GM19397 (cell line): ENCODE data around the gene AKR1C1.
"Not testable (repeated sequence)": the region's sequence is repeated elsewhere in the genome, so short reads cannot be mapped to it uniquely, and the experiment has no call there.

ENCODE experiments used
- ATAC-seq: cut with Tn5 transposase; IDR thresholded peaks from one replicate; pipeline ENCODE4 v1.9.1; 2021; ENCODE audit warnings: mild to moderate bottlenecking, moderate library complexity; ENCODE audit not compliant: unreplicated experiment

Gene AKR1C1

GRCh38 chr10:5014200-5014910 is 51.1 kb downstream of the AKR1C1 start:
- ATAC-seq = not testable (repeated sequence)

- no peak for ATAC-seq
Observed at GRCh38 chr10:5014936-5015335, 51.7 kb downstream of the AKR1C1 start.

- no peak for ATAC-seq
Observed at GRCh38 chr10:5018134-5018533, 54.9 kb downstream of the AKR1C1 start.

- not testable (repeated sequence) for ATAC-seq
Observed at GRCh38 chr10:5018671-5019277, 55.6 kb downstream of the AKR1C1 start.

GRCh38 chr10:5019770-5020612 is 56.8 kb downstream of the AKR1C1 start:
- not testable (repeated sequence) for ATAC-seq

- not testable (repeated sequence) for ATAC-seq
Observed at GRCh38 chr10:5021624-5022290, 58.5 kb downstream of the AKR1C1 start.

GRCh38 chr10:5023177-5023805 is 60.1 kb downstream of the AKR1C1 start:
- ATAC-seq = no peak

GRCh38 chr10:5025461-5025881 is 62.3 kb downstream of the AKR1C1 start:
- ATAC-seq = not testable (repeated sequence)

- no peak for ATAC-seq
Observed at GRCh38 chr10:5030989-5031388, 67.8 kb downstream of the AKR1C1 start.

- not testable (repeated sequence) for ATAC-seq
Observed at GRCh38 chr10:5031588-5031987, 68.4 kb downstream of the AKR1C1 start.

GRCh38 chr10:5032444-5032843 is 69.2 kb downstream of the AKR1C1 start:
- ATAC-seq = not testable (repeated sequence)
